Right lung (tissue), 5 donors: ENCODE data around the gene EXOC2. TPM values are rescaled to one million over a fixed set of nuclear protein-coding genes. Genes with fewer than 3 reads are reported as not detected.
A peak's percentile ranks its signal among the peaks of the same experiment; 100 is the strongest.

Source experiments
- DNase-seq, 2 donors: peaks; one replicate each; pipeline ENCODE4 v3.0.0-alpha.2; 2013
- polyA plus RNA-seq, 5 donors: library from polyadenylated mRNA; unstranded; fragments of 120-200 nt; gene quantifications; one replicate each; pipeline versions ENCODE4 v1.2.1 to v1.2.3, GENCODE V29; 2013; ENCODE audit warnings: inconsistent platforms in 1 of 5, low replicate concordance in 1 of 5; ENCODE audit not compliant: insufficient read length in 5 of 5, insufficient read depth in 1 of 5

Gene EXOC2
- polyA plus RNA-seq, 5 donors = 25.3 to 31.5 (median 28.4) TPM

- DNase-seq = no peak
These were observed 190.9 kb downstream of the EXOC2 start for GRCh38 chr6:501891-502601.

GRCh38 chr6:499617-500016, 193.3 kb downstream of the EXOC2 start:
- DNase-seq = no peak

- no peak for DNase-seq
These were observed 194.1 kb downstream of the EXOC2 start for GRCh38 chr6:498795-499231.

GRCh38 chr6:497258-497657, 195.7 kb downstream of the EXOC2 start:
- no peak for DNase-seq

GRCh38 chr6:496649-497048, 196.3 kb downstream of the EXOC2 start:
- no peak for DNase-seq

- no peak for DNase-seq
These were observed 198.5 kb downstream of the EXOC2 start for GRCh38 chr6:494394-494793.

- DNase-seq = no peak
These were observed 199.1 kb downstream of the EXOC2 start for GRCh38 chr6:493840-494239.

GRCh38 chr6:492816-493414, 200.0 kb downstream of the EXOC2 start:
- DNase-seq = no peak

- no peak for DNase-seq
These were observed 200.8 kb downstream of the EXOC2 start for GRCh38 chr6:492178-492577.

- peak in 1 of 2 donors; percentile 7 for DNase-seq
These were observed 201.7 kb downstream of the EXOC2 start for GRCh38 chr6:491233-491632.

GRCh38 chr6:490251-491037, 202.5 kb downstream of the EXOC2 start:
- no peak for DNase-seq

GRCh38 chr6:489762-490161, 203.2 kb downstream of the EXOC2 start:
- DNase-seq = no peak

GRCh38 chr6:489001-489400, 203.9 kb downstream of the EXOC2 start:
- no peak for DNase-seq

GRCh38 chr6:487956-488355, 205.0 kb downstream of the EXOC2 start:
- DNase-seq = no peak

- no peak for DNase-seq
These were observed 207.2 kb downstream of the EXOC2 start for GRCh38 chr6:485655-486170.

- DNase-seq = no peak
These were observed 208.2 kb downstream of the EXOC2 start for GRCh38 chr6:484746-485145.

GRCh38 chr6:484086-484745, 208.7 kb downstream of the EXOC2 start:
- DNase-seq = no peak

- no peak for DNase-seq
These were observed 217.6 kb downstream of the EXOC2 start for GRCh38 chr6:475314-475713.

- DNase-seq = no peak
These were observed 218.3 kb downstream of the EXOC2 start for GRCh38 chr6:474453-475185.

GRCh38 chr6:473768-474452, 219.0 kb downstream of the EXOC2 start:
- no peak for DNase-seq

GRCh38 chr6:473356-473755, 219.6 kb downstream of the EXOC2 start:
- no peak for DNase-seq
